HFFc6 (cell line): ENCODE data around the gene WDR7. TPM values are rescaled to one million over a fixed set of nuclear protein-coding genes. Genes with fewer than 3 reads are reported as not detected.

Experiments
- DNase-seq: peaks from one replicate; pipeline ENCODE4 v3.0.0-alpha.2; 2018
- H3K27ac Mint-ChIP-seq: 2 replicates; pipeline ENCODE4 v1.8.0; 2020; ENCODE audit warnings: mild to moderate bottlenecking, mixed read lengths
- H3K27me3 Mint-ChIP-seq: 2 replicates; pipeline ENCODE4 v1.8.0; 2021; ENCODE audit warnings: mild to moderate bottlenecking, moderate library complexity, mixed read lengths; ENCODE audit not compliant: insufficient read depth
- H3K36me3 Mint-ChIP-seq: 2 replicates; pipeline ENCODE4 v1.8.0; 2021; ENCODE audit warnings: low read depth, mixed read lengths
- H3K4me1 Mint-ChIP-seq: 2 replicates; pipeline ENCODE4 v1.8.0; 2020; ENCODE audit warnings: low read depth, mixed read lengths
- H3K4me3 Mint-ChIP-seq: 2 replicates; pipeline ENCODE4 v1.8.0; 2020; ENCODE audit warnings: mild to moderate bottlenecking, moderate library complexity, mixed read lengths
- H3K9me3 Mint-ChIP-seq: 2 replicates; pipeline ENCODE4 v1.8.0; 2020; ENCODE audit warnings: mild to moderate bottlenecking, mixed read lengths
- total RNA-seq, 6 experiments: library from RNA; stranded (reverse); fragmentation: NEBNext Ultra II Directional; extraction: Animal tissue kit (Norgen Biotek cat#: 25700); gene quantifications; 2 replicates in 1 of 6; 3 replicates in 5 of 6; pipeline ENCODE4 v1.2.3, GENCODE V29; 2021
- TF ChIP-seq, protein P1 (sequence below): fragments of 200-600 bp; sonication (generic); IDR thresholded peaks from 2 replicates; pipeline ENCODE4 v1.5.0; 2021; ENCODE audit warnings: antibody characterized with exemption, mild to moderate bottlenecking

WDR7 gene
- total RNA-seq, 6 experiments from 2014 or later: 14.0 to 19.7 (median 16.6) TPM

DNA sequence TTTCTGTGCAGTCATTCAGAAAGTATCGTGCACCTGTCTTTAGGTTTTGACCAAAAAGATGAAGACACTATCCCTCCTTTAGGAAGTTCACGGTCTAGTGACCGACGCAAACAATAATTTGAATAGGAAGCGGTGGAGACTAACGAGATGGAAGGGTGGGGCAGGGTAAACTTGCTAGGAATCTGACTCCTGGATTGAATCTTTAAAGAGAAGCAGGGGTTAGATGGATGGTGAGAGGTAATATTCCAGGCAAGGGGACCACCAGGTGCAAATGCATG, 12.1 kb upstream of the WDR7 start:
- TF ChIP-seq, protein P1, sequence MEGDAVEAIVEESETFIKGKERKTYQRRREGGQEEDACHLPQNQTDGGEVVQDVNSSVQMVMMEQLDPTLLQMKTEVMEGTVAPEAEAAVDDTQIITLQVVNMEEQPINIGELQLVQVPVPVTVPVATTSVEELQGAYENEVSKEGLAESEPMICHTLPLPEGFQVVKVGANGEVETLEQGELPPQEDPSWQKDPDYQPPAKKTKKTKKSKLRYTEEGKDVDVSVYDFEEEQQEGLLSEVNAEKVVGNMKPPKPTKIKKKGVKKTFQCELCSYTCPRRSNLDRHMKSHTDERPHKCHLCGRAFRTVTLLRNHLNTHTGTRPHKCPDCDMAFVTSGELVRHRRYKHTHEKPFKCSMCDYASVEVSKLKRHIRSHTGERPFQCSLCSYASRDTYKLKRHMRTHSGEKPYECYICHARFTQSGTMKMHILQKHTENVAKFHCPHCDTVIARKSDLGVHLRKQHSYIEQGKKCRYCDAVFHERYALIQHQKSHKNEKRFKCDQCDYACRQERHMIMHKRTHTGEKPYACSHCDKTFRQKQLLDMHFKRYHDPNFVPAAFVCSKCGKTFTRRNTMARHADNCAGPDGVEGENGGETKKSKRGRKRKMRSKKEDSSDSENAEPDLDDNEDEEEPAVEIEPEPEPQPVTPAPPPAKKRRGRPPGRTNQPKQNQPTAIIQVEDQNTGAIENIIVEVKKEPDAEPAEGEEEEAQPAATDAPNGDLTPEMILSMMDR: no peak
- peaks cover 4% of the 10 kb centered on the region for H3K27me3 Mint-ChIP-seq
- peak overlapping the region; percentile 100 for H3K4me3 Mint-ChIP-seq
- DNase-seq: no peak
- H3K36me3 Mint-ChIP-seq: peaks cover 44% of the 10 kb centered on the region
- peaks cover 11% of the 10 kb centered on the region for H3K9me3 Mint-ChIP-seq
- H3K4me1 Mint-ChIP-seq: peaks cover 60% of the 10 kb centered on the region
- peak overlapping the region; percentile 99 for H3K27ac Mint-ChIP-seq

DNA sequence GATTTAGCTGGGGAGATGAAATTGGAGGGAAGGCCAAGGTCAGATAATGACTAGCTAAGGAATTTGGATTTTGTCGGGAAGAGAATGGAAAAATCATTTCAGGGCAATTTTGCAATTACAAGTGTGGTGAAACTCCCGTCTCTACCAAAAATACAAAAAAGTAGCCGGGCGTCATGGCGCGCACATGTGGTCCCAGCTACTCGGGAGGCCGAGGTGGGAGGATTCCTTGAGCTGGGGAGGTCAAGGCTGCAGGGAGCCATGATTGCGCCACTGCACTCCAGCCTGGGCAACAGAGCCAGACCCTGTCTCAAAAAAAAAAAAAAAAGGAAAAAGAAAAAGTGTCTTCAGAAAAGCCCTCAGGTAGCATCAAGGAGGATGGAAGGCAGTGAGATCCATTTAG, 11.6 kb upstream of the WDR7 start:
- peaks cover 4% of the 10 kb centered on the region for H3K27me3 Mint-ChIP-seq
- peaks cover 38% of the 10 kb centered on the region for H3K36me3 Mint-ChIP-seq
- H3K9me3 Mint-ChIP-seq: peaks cover 11% of the 10 kb centered on the region
- TF ChIP-seq, protein P1: no peak
- peak overlapping the region; percentile 100; the same call in 1 of the 2 replicates for H3K4me3 Mint-ChIP-seq
- peaks cover 54% of the 10 kb centered on the region for H3K4me1 Mint-ChIP-seq
- no peak for DNase-seq
- H3K27ac Mint-ChIP-seq: 0 out of 2 replicates have a peak overlapping the region, but pooled peaks have one; percentile 99

DNA sequence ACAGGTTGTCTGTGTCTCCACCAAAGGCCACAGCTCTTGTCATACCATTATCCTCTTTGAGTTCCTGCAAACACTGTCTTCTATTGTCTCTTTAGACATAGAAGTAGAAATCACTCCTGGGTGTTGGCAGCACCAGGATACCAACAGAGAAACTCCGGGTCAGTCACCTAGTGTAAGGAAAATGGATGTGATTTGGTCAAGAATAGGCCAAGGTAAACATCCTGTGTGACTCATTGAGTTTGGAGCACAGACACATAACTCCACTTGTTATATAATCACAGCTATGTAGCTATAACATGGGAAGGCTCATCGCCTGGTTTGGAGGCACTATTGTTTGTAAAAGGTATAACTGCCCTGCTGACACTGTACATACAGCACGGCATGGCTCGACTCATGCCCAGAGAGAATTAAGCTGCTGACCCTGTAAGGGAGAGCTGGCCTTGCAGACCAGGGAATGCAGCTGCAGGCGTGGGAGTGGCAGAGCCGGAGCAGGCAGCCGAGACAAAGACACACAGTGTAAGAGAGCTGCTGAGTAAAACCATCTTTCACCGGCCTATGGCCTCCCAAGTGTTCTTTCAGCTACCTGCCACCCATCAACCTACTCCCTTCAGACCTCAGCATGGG, 9.3 kb upstream of the WDR7 start:
- DNase-seq: peak; percentile 28
- Mint-ChIP-seq H3K4me3 (no peak overlapping the region), H3K27ac (peak overlapping the region; percentile 63), H3K36me3 (peaks cover 31% of the 10 kb centered on the region), H3K9me3 (peaks cover 11% of the 10 kb centered on the region), H3K4me1 (peaks cover 32% of the 10 kb centered on the region), H3K27me3 (peaks cover 4% of the 10 kb centered on the region)
- TF ChIP-seq, protein P1: no peak

DNA sequence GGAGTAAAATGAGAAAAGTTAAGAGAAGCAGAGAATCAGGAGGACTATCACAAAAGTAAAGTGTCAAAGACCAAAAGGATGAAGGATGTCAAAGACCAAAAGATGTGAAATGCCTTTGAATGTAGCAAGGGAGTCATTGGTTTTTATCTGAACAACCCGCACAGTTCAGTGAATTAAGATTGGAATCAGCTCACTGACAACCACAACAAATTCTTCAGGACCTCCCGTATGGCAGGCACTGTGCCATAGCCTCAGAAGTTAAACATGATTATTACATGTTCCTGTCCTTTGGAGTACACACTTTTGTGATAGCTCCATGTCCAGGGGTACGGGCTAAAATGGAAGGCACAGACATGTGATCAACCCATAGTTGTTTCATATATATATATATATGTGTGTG, 7.8 kb upstream of the WDR7 start:
- no peak overlapping the region for H3K4me3 Mint-ChIP-seq

DNA sequence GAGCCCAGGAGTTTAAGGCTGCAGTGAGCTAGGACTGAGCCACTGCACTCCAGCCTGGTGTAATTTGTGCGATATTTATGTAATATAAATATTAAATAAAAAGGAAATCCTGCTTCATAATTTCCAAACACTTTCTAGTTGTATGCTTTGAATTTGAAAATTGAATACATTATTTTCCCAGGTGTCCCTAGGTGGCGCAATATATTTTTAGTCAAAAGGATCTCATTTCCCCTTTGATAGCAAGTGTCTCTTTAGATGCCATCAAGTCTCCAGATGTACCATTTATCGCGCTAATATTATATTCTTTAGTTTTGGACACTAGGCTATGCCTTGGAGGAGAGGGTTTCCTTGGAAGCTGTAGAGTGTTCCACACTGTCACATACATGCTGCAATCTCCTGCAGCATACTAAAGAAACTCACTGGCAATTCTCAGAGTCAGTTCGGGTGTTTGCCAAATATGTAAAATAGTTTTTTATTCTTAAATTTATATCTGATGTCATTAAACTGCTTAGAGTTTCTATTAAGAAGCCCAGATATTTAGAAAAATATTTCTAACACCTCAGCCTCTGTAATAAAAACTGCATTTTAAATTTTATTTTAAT, 5.6 kb upstream of the WDR7 start:
- H3K27ac Mint-ChIP-seq: no peak overlapping the region
- H3K4me1 Mint-ChIP-seq: peaks cover 22% of the 10 kb centered on the region
- H3K9me3 Mint-ChIP-seq: no peaks in the 10 kb centered on the region
- H3K36me3 Mint-ChIP-seq: no peaks in the 10 kb centered on the region
- TF ChIP-seq, protein P1: peak; percentile 80
- no peaks in the 10 kb centered on the region; the same call in 1 of the 2 replicates for H3K27me3 Mint-ChIP-seq
- H3K4me3 Mint-ChIP-seq: no peak overlapping the region
- DNase-seq: no peak

More for the DNA sequence above, 7.8 kb upstream of the WDR7 start:
- DNase-seq: no peak
- no peaks in the 10 kb centered on the region; the same call in 1 of the 2 replicates for H3K27me3 Mint-ChIP-seq
- H3K4me1 Mint-ChIP-seq: peaks cover 27% of the 10 kb centered on the region
- H3K36me3 Mint-ChIP-seq: peaks cover 16% of the 10 kb centered on the region
- peaks cover 11% of the 10 kb centered on the region for H3K9me3 Mint-ChIP-seq
- no peak overlapping the region for H3K27ac Mint-ChIP-seq
- TF ChIP-seq, protein P1: no peak
